Glutamatergic neuron (in vitro differentiated cells): ENCODE results near the gene TNFAIP8L1. TPM values are rescaled to one million over a fixed set of nuclear protein-coding genes. Genes with fewer than 3 reads are reported as not detected.

ENCODE experiments used
- DNase-seq: peaks from one replicate; pipeline ENCODE4 v3.0.0; 2022
- H3K27ac Mint-ChIP-seq: one replicate; pipeline ENCODE4 v1.8.0; 2020; ENCODE audit warnings: mild to moderate bottlenecking, mixed read lengths, inconsistent platforms; ENCODE audit not compliant: unreplicated experiment
- H3K27me3 Mint-ChIP-seq: one replicate; pipeline ENCODE4 v1.8.0; 2020; ENCODE audit warnings: mild to moderate bottlenecking, moderate library complexity, mixed read lengths, inconsistent platforms; ENCODE audit not compliant: unreplicated experiment
- H3K36me3 Mint-ChIP-seq: one replicate; pipeline ENCODE4 v1.8.0; 2020; ENCODE audit warnings: mild to moderate bottlenecking, mixed read lengths, inconsistent platforms; ENCODE audit not compliant: unreplicated experiment
- H3K4me1 Mint-ChIP-seq: one replicate; pipeline ENCODE4 v1.8.0; 2020; ENCODE audit warnings: mild to moderate bottlenecking, low read depth, mixed read lengths, inconsistent platforms; ENCODE audit not compliant: unreplicated experiment
- H3K4me3 Mint-ChIP-seq: one replicate; pipeline ENCODE4 v1.8.0; 2020; ENCODE audit warnings: mild to moderate bottlenecking, mixed read lengths, inconsistent platforms; ENCODE audit not compliant: unreplicated experiment
- H3K9me3 Mint-ChIP-seq: one replicate; pipeline ENCODE4 v1.8.0; 2020; ENCODE audit warnings: mild to moderate bottlenecking, moderate library complexity, mixed read lengths, inconsistent platforms; ENCODE audit not compliant: unreplicated experiment
- total RNA-seq: library from RNA; stranded (reverse); fragmentation: NEBNext Ultra II Directional; extraction: Animal tissue kit (Norgen Biotek cat#: 25700); gene quantifications from one replicate; pipeline ENCODE4 v1.2.1, GENCODE V29; 2021; ENCODE audit not compliant: unreplicated experiment
- TF ChIP-seq, protein P1 (sequence below): fragments of 200-600 bp; sonication (generic); IDR thresholded peaks from one replicate; pipeline ENCODE4 v1.5.0; 2021; ENCODE audit not compliant: partially characterized antibody, unreplicated experiment

Gene TNFAIP8L1
- total RNA-seq, 1 donor from 2014 or later: 23.6 TPM

DNA sequence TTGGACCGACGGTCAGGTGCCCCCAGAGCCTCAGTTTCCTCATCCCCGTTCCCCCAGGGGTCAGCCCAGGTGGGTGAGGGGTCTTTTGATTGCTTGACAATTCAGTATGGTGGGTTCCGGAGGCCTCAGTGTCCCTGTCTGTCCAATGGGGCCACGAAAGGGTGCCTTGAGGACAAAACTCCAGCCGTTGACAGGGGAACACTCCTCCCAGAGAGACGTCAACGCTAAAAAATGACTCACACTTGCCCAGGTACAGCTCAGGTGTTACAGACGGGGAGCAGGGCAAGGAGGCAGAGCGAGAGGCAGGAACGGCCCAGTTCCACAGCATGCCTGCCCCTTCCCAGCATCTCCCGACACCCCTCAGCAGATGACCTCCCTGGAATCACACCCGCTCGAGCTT lies 1.8 kb downstream of the TNFAIP8L1 start:
- no peak overlapping the region for H3K4me3 Mint-ChIP-seq
- no peaks in the 10 kb centered on the region for H3K36me3 Mint-ChIP-seq
- peaks cover 4% of the 10 kb centered on the region for H3K9me3 Mint-ChIP-seq
- TF ChIP-seq, protein P1, sequence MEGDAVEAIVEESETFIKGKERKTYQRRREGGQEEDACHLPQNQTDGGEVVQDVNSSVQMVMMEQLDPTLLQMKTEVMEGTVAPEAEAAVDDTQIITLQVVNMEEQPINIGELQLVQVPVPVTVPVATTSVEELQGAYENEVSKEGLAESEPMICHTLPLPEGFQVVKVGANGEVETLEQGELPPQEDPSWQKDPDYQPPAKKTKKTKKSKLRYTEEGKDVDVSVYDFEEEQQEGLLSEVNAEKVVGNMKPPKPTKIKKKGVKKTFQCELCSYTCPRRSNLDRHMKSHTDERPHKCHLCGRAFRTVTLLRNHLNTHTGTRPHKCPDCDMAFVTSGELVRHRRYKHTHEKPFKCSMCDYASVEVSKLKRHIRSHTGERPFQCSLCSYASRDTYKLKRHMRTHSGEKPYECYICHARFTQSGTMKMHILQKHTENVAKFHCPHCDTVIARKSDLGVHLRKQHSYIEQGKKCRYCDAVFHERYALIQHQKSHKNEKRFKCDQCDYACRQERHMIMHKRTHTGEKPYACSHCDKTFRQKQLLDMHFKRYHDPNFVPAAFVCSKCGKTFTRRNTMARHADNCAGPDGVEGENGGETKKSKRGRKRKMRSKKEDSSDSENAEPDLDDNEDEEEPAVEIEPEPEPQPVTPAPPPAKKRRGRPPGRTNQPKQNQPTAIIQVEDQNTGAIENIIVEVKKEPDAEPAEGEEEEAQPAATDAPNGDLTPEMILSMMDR: no peak
- peaks cover 3% of the 10 kb centered on the region for H3K27me3 Mint-ChIP-seq
- H3K27ac Mint-ChIP-seq: no peak overlapping the region
- DNase-seq: no peak
- peaks cover 2% of the 10 kb centered on the region for H3K4me1 Mint-ChIP-seq

DNA sequence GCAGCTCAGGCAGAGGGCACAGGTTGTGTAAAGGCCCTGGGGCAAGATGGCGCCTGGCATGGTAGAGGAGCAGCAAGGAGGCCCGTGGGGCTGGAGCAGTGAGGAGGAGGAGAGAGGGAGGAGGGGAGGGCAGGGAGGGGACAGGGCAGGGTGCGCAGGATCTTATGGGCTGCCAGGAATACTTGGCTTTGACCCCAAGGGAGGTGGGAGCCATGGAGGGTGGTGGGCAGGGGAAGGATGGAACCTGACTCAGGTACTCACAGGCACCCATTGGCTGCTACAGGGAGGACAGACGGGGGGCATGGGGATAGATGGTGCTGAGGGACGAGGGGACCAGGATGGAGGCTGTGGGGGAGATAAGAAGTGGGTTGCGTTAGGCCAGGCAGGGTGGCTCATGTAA lies 3.3 kb downstream of the TNFAIP8L1 start:
- Mint-ChIP-seq H3K27ac (no peak overlapping the region), H3K4me1 (no peaks in the 10 kb centered on the region), H3K36me3 (no peaks in the 10 kb centered on the region), H3K27me3 (no peaks in the 10 kb centered on the region), H3K9me3 (peaks cover 1% of the 10 kb centered on the region), H3K4me3 (no peak overlapping the region)
- TF ChIP-seq, protein P1: no peak
- no peak for DNase-seq

DNA sequence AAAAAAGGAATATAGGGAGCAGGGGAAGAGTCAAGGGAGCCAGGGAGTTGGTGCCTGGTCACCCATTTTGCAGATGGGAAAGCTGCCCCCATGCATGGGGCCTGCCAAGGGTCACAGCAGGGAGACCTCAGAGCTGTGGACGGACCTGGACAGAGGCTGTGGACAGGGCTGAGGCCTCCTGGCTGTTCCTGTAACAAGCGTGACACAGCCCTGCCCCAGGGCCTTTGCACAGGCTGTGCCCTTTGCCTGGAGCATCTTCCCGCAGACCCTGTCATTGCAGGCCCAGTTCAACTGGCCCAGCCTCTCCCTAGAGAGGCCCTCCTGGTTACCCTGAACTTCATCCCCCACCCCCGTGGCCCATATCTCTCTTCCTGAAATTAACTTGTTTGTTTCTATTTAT lies 6.4 kb downstream of the TNFAIP8L1 start:
- DNase-seq: no peak
- TF ChIP-seq, protein P1: no peak
- Mint-ChIP-seq H3K9me3 (peaks cover 3% of the 10 kb centered on the region), H3K36me3 (no peaks in the 10 kb centered on the region), H3K4me3 (no peak overlapping the region), H3K27me3 (no peaks in the 10 kb centered on the region), H3K4me1 (peaks cover 1% of the 10 kb centered on the region), H3K27ac (no peak overlapping the region)

DNA sequence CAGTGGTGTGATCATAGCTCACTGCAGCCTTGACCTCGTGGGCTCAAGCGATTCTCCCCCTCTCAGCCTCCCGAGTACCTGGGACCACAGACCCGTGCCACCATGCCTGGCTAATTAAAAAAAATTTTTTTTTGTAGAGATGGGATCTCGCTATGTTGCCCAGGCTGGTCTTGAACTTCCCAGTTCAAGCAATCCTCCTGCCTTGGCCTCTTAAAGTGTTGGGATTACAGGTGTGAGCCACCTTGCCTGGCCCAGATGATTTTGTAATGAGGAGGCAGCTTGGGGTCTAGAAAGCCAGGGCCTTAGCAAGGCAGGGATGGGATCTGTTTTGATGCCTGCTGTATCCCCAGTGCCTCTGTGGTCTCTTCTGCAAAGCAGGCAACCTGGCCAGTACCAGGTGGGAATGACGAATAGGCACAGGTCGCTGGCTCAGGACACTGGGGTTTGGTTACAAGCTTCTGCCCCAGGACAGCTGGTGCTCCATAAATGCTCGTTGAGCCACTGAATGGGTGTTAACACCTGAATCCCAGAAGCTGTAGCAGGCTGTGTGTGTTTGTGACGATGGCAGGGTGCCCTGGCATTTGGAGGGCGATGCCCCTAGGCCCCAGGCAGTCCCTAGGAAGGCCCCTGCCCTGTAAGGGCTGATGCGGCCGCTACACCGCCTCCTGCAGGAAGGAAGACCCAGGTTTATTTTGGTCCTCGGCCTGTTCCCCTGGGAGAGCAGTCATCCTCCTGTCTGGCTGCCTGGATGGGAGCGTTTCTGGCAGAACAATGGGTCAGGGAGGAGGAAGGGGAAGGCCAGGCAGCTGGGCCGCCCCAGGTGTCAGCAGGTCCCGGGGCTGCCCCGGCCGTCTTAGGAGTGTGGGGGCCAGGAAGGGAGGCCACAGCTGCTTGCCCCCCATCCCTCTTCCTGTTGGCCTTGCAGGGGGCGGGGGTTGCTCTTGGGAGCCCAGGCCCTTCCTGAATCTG lies 8.6 kb downstream of the TNFAIP8L1 start:
- peak; percentile 71 for DNase-seq
- H3K4me3 Mint-ChIP-seq: no peak overlapping the region
- no peaks in the 10 kb centered on the region for H3K27me3 Mint-ChIP-seq
- TF ChIP-seq, protein P1: peak; percentile 24
- no peaks in the 10 kb centered on the region for H3K36me3 Mint-ChIP-seq
- H3K9me3 Mint-ChIP-seq: peaks cover 3% of the 10 kb centered on the region
- peak overlapping the region; percentile 77 for H3K27ac Mint-ChIP-seq
- peaks cover 1% of the 10 kb centered on the region for H3K4me1 Mint-ChIP-seq
